ENCODE results near the gene CARMIL1. TPM values are rescaled to one million over a fixed set of nuclear protein-coding genes. Genes with fewer than 3 reads are reported as not detected.

CARMIL1 gene
- total RNA-seq, 1 donor from 2014 or later: 15.7 TPM

DNA sequence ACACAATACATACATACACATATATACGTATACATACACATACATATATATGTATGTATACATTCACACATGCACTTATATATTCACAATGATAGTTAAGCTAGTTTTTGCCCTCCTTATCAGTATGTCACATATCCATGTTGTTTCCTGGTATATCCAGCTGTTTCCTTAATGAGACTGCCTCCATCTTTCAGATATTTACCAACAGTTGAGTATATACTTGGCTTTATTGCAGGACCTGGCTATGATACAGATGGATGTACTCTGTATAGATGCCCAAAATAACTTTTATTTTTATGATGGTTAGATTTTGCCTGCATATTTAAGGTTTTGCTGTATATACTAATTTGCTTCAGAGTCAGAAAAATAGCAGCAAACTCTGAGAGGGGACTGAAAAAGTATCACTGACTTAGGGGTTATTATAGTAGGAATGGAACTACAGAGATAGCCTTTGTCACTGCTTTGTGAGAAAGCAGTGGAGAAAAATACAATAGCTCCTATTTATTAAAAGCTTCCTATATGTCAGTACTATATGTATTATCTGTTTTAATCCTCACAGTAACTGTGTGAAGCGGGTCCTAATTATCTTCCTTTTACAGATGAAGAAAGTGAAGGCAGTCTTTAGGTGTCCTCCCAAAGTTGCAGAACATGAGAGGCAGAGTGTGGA lies 35.5 kb downstream of the CARMIL1 start:
- Mint-ChIP-seq H3K27me3 (ENCODE audit: low read depth) (no peaks in the 10 kb centered on the region), H3K9me3 (no peaks in the 10 kb centered on the region), H3K4me3 (no peak overlapping the region), H3K4me1 (peaks cover 24% of the 10 kb centered on the region), H3K27ac (no peak overlapping the region), H3K36me3 (no peaks in the 10 kb centered on the region)
- TF ChIP-seq, protein P1, sequence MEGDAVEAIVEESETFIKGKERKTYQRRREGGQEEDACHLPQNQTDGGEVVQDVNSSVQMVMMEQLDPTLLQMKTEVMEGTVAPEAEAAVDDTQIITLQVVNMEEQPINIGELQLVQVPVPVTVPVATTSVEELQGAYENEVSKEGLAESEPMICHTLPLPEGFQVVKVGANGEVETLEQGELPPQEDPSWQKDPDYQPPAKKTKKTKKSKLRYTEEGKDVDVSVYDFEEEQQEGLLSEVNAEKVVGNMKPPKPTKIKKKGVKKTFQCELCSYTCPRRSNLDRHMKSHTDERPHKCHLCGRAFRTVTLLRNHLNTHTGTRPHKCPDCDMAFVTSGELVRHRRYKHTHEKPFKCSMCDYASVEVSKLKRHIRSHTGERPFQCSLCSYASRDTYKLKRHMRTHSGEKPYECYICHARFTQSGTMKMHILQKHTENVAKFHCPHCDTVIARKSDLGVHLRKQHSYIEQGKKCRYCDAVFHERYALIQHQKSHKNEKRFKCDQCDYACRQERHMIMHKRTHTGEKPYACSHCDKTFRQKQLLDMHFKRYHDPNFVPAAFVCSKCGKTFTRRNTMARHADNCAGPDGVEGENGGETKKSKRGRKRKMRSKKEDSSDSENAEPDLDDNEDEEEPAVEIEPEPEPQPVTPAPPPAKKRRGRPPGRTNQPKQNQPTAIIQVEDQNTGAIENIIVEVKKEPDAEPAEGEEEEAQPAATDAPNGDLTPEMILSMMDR (IDR thresholded peaks at IDR 0.05; ENCODE audit: unreplicated experiment): no peak
- DNase-seq (ENCODE audit: low spot score in 2 of 2, unreplicated experiment in 2 of 2): no peak

DNA sequence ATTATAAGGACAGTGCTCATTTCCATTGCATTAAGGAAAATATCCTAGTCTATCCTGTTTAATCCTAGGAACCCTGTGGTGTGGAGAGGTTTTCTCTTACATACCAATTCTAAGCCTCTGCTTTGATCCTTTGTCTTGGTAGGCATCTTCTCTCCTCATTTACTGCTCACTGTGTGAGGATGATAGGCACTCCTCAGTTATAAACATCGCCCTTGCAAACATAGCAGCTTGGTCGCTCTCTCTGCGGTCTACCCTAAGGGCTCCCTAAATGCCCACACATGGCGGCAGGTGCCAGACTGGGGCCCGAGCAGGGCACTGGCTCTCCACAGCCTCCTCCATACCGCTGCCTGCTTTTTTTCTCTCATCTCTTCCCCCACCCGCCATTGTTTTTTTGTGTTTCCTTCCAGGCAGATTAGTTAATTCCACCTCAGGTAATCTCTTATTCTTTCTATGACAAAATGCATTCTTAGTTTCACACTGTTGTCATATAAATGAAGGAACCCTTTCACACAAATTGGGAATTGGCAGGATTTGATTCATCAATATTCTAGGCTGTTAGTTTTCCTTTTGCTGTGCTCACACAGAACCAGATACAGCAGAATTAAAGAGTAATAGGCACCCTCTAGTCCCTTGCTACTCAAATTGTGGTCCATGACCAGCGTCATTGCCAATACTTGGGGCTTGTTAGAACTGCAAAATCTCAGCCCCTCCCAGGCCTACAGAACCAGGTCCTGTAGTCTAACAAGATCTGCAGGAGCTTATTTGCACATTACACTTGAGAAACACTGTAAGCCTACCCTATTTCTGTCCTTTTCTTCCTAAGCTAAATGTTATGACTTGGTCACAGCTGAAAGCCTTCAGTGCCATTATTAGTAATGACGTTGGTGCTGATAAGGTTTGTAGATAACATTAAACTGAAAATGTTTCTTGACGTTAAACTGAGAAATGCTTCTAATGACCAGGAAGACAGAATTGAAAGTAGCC lies 36.3 kb downstream of the CARMIL1 start:
- no peak for DNase-seq (ENCODE audit: low spot score in 2 of 2, unreplicated experiment in 2 of 2)
- no peak overlapping the region for H3K27ac Mint-ChIP-seq
- no peaks in the 10 kb centered on the region for H3K9me3 Mint-ChIP-seq
- H3K27me3 Mint-ChIP-seq (ENCODE audit: low read depth): no peaks in the 10 kb centered on the region
- TF ChIP-seq, protein P1 (IDR thresholded peaks at IDR 0.05; ENCODE audit: unreplicated experiment): no peak
- H3K4me3 Mint-ChIP-seq: no peak overlapping the region
- H3K4me1 Mint-ChIP-seq: peaks cover 27% of the 10 kb centered on the region
- no peaks in the 10 kb centered on the region for H3K36me3 Mint-ChIP-seq

DNA sequence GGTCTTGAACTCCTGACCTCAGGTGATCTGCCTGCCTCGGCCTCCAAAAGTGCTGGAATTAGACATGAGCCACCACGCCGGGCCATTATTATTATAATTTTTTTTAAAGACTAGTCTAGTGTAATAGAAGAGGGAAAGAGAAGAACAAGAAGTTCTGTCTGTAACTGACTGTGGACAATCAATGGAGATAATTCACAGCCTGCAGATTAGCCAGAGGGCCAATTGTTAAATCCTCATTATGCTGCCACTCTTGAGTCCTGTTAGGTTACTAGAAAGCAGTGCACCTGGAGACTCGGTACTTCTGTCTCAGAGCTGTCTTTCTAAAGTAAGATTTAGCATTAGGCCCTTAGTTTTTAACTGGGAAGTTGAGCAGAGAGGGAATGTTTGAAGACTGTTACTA lies 37.5 kb downstream of the CARMIL1 start:
- H3K4me1 Mint-ChIP-seq: peaks cover 30% of the 10 kb centered on the region

DNA sequence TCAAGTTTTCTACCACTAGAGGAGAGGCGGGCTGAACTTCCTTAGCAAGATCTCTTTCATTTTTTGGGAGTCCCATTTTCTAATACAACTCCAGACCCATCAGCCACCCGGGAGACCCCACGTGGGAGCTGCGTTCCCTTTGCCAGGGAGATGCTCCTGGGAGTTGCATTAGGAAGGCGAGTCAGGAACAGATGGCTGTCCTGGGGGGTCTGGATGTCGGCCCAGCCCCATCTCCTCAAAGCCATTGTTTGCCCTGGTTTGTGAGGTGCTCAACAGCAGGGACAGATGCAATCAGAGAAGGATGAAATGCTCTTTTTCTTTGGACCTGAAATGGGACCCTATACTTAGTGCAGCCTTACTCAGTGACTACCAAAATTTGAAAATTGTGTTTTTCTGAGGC lies 39.4 kb downstream of the CARMIL1 start:
- Mint-ChIP-seq H3K36me3 (no peaks in the 10 kb centered on the region), H3K4me3 (no peak overlapping the region), H3K4me1 (peaks cover 21% of the 10 kb centered on the region), H3K9me3 (no peaks in the 10 kb centered on the region), H3K27me3 (ENCODE audit: low read depth) (no peaks in the 10 kb centered on the region), H3K27ac (no peak overlapping the region)
- TF ChIP-seq, protein P1 (IDR thresholded peaks at IDR 0.05; ENCODE audit: unreplicated experiment): no peak
- no peak for DNase-seq (ENCODE audit: low spot score in 2 of 2, unreplicated experiment in 2 of 2)

More for the DNA sequence above, 37.5 kb downstream of the CARMIL1 start:
- Mint-ChIP-seq H3K27me3 (ENCODE audit: low read depth) (no peaks in the 10 kb centered on the region), H3K9me3 (no peaks in the 10 kb centered on the region), H3K4me3 (no peak overlapping the region), H3K27ac (no peak overlapping the region), H3K36me3 (no peaks in the 10 kb centered on the region)
- TF ChIP-seq, protein P1 (IDR thresholded peaks at IDR 0.05; ENCODE audit: unreplicated experiment): no peak
- no peak for DNase-seq (ENCODE audit: low spot score in 2 of 2, unreplicated experiment in 2 of 2)

DNA sequence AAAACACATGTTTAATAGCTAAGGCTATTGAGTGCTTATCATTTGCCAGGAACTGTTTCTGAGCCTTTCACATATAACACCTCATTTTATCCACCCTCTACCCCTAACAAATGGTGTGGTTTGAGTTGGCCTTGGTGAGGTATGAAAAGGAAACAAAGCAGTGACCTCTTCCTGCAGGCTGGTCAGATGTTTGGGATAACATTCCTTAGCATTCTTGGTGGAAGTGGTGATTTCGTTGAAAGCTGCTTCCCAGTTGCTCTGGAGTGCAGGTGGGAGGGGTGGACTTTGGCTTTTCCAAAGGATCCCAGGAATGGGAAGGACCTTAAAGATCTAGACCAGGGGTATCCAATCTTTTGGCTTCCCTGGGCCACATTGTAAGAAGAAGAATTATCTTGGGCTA lies 41.3 kb downstream of the CARMIL1 start:
- TF ChIP-seq, protein P1 (IDR thresholded peaks at IDR 0.05; ENCODE audit: unreplicated experiment): no peak
- Mint-ChIP-seq H3K4me3 (no peak overlapping the region), H3K36me3 (no peaks in the 10 kb centered on the region), H3K27ac (no peak overlapping the region), H3K9me3 (no peaks in the 10 kb centered on the region), H3K27me3 (ENCODE audit: low read depth) (no peaks in the 10 kb centered on the region), H3K4me1 (peaks cover 35% of the 10 kb centered on the region)
- DNase-seq (ENCODE audit: low spot score in 2 of 2, unreplicated experiment in 2 of 2): no peak

All from mesothelial cell of epicardium (in vitro differentiated cells).